Sigmoid colon (tissue), 7 donors: Measurements from ENCODE around the gene KRT82. TPM values are rescaled to one million over a fixed set of nuclear protein-coding genes. Genes with fewer than 3 reads are reported as not detected.

Source experiments
- DNase-seq: peaks from one replicate; pipeline ENCODE4 v3.0.0-alpha.2; 2019
- H3K27ac ChIP-seq, 4 donors: fragments of 200-600 bp; sonication (generic); one replicate each; pipeline ENCODE4 v1.5.1; 2016 to 2019; ENCODE audit warnings: mild to moderate bottlenecking in 1 of 4
- H3K27me3 ChIP-seq, 3 donors: fragments of 200-600 bp; sonication (generic); one replicate each; pipeline ENCODE4 v1.5.1; 2019; ENCODE audit warnings: mild to moderate bottlenecking in 1 of 3
- H3K36me3 ChIP-seq, 4 donors: fragments of 200-600 bp; sonication (generic); one replicate each; pipeline ENCODE4 v1.5.1; 2016 to 2019
- H3K4me1 ChIP-seq, 4 donors: fragments of 200-600 bp; sonication (generic); one replicate each; pipeline ENCODE4 v1.5.1; 2017 to 2019
- H3K4me3 ChIP-seq, 4 donors: fragments of 200-600 bp; sonication (generic); one replicate each; pipeline ENCODE4 v1.5.1; 2017 to 2019; ENCODE audit warnings: mild to moderate bottlenecking in 2 of 4, moderate library complexity in 1 of 4
- H3K9me3 ChIP-seq, 4 donors: fragments of 200-600 bp in 3 of 4; sonication (generic) in 3 of 4; one replicate each; pipeline versions ENCODE4 v1.5.1 to v1.6.1; 2013 to 2019
- CTCF ChIP-seq, 4 experiments: fragments of 450-650 bp in 3 of 4; fragments of 200-600 bp in 1 of 4; IDR thresholded peaks; one replicate each; pipeline ENCODE4 v1.5.1; 2016 to 2019; ENCODE audit warnings: antibody characterized with exemption in 4 of 4, mild to moderate bottlenecking in 3 of 4, moderate library complexity in 2 of 4
- EP300 ChIP-seq, 4 donors: sonication (generic); formaldehyde crosslinking; IDR thresholded peaks; one replicate each; pipeline ENCODE4 v1.6.1; 2017; ENCODE audit warnings: antibody characterized with exemption in 4 of 4
- POLR2A ChIP-seq, 2 donors: fragments of 450-650 bp; IDR thresholded peaks; one replicate each; pipeline ENCODE4 v1.6.1; 2016; ENCODE audit warnings: antibody characterized with exemption in 2 of 2, mild to moderate bottlenecking in 2 of 2, moderate library complexity in 2 of 2
- POLR2AphosphoS5 ChIP-seq, 4 donors: sonication (generic); formaldehyde crosslinking; IDR thresholded peaks; one replicate each; pipeline ENCODE4 v1.6.1; 2017; ENCODE audit warnings: antibody characterized with exemption in 4 of 4
- WGBS, 2 donors: extraction: QIAGEN DNeasy Blood & Tissue Kit; methylation state at CpG; one replicate each; pipeline ENCODE4 v1.1.7; 2013; 5-methylcytosine and 5-hydroxymethylcytosine counted together
- intact Hi-C: fragments of 100-400 bp; cut with DNase I; formaldehyde crosslinking; loops from one replicate; pipeline ENCODE4 v1.15.1; 2023
- polyA plus RNA-seq, 3 donors: library from polyadenylated mRNA; stranded (reverse); fragments of 200-250 nt; gene quantifications; one replicate each; pipeline ENCODE4 v1.2.3, GENCODE V29; 2013
- total RNA-seq, 4 donors: library from RNA; depleted of rRNA; stranded (reverse); fragments of >200 nt; gene quantifications; one replicate each; pipeline ENCODE4 v1.1.0, GENCODE V29; 2016
- donor health status: healthy with polysubstance abuse.
- donor health status: Bipolar disorder and iron deficiency.
- donor health status: healthy.

The KRT82 gene
- total and polyA plus RNA-seq, 7 donors, result 0.03 TPM; not detected in 6

- 51 to 66% methylated on average over 9 of the region's 9 CpGs for WGBS, 2 donors
- H3K9me3 ChIP-seq, result no peaks in the 10 kb centered on the region
- peak; percentile 48 for DNase-seq
- peaks cover 3 to 16% (median 12%) of the 10 kb centered on the region in 4 donors for H3K4me1 ChIP-seq
- no peaks in the 10 kb centered on the region for H3K27me3 ChIP-seq
- intact Hi-C loops, result no loop called here
- no peaks in the 10 kb centered on the region for H3K36me3 ChIP-seq
- TF ChIP-seq EP300 (IDR thresholded peaks at IDR 0.05), result no peak
- H3K27ac ChIP-seq, result no peak overlapping the region
- no peak overlapping the region for H3K4me3 ChIP-seq
Measured at GRCh38 chr12:52389313-52390207, 16.6 kb downstream of the KRT82 start.

GRCh38 chr12:52387859-52388258 is 18.3 kb downstream of the KRT82 start:
- H3K36me3 ChIP-seq, result no peaks in the 10 kb centered on the region
- H3K4me1 ChIP-seq, result peaks cover 3 to 16% (median 12%) of the 10 kb centered on the region in 4 donors
- H3K27ac ChIP-seq, result no peak overlapping the region
- DNase-seq, result peak; percentile 42
- intact Hi-C loops, result no loop called here
- no peaks in the 10 kb centered on the region for H3K27me3 ChIP-seq
- no peak for TF ChIP-seq POLR2AphosphoS5 (IDR thresholded peaks at IDR 0.05)
- TF ChIP-seq POLR2A (IDR thresholded peaks at IDR 0.05), result no peak
- TF ChIP-seq EP300 (IDR thresholded peaks at IDR 0.05), result no peak
- TF ChIP-seq CTCF (IDR thresholded peaks at IDR 0.05), result no peak
- H3K9me3 ChIP-seq, result no peaks in the 10 kb centered on the region
- no peak overlapping the region for H3K4me3 ChIP-seq
- WGBS, 2 donors, result 87 to 94% methylated on average over 2 of the region's 2 CpGs

GRCh38 chr12:52385226-52385702 is 20.9 kb downstream of the KRT82 start, which contains the start of gene KRT84:
KRT84 (minus strand) TSS chr12:52385652; CDS start chr12:52385585, 67 bp downstream.
- H3K4me1 ChIP-seq, result peaks cover 0 to 4% (median 2%) of the 10 kb centered on the region in 4 donors
- no peaks in the 10 kb centered on the region for H3K9me3 ChIP-seq
- H3K36me3 ChIP-seq, result no peaks in the 10 kb centered on the region
- peak; percentile 52 for DNase-seq
- no peaks in the 10 kb centered on the region for H3K27me3 ChIP-seq
- TF ChIP-seq POLR2AphosphoS5 (IDR thresholded peaks at IDR 0.05) (no peak), CTCF (IDR thresholded peaks at IDR 0.05) (no peak), EP300 (IDR thresholded peaks at IDR 0.05) (no peak), POLR2A (IDR thresholded peaks at IDR 0.05) (no peak)
- intact Hi-C loops, result no loop called here
- no peak within 1 kb of the TSS for H3K4me3 ChIP-seq
- no peak within 1 kb of the TSS for H3K27ac ChIP-seq
- 96 to 97% methylated on average over 11 of the region's 11 CpGs for WGBS, 2 donors

GRCh38 chr12:52383331-52383730 is 22.8 kb downstream of the KRT82 start:
- H3K4me1 ChIP-seq, result peaks cover 0 to 4% (median 0%) of the 10 kb centered on the region in 4 donors
- H3K27ac ChIP-seq, result no peak overlapping the region
- H3K27me3 ChIP-seq, result no peaks in the 10 kb centered on the region
- no peak overlapping the region for H3K4me3 ChIP-seq
- TF ChIP-seq CTCF (IDR thresholded peaks at IDR 0.05), result no peak
- no peak for TF ChIP-seq EP300 (IDR thresholded peaks at IDR 0.05)
- TF ChIP-seq POLR2AphosphoS5 (IDR thresholded peaks at IDR 0.05), result no peak
- no peak for TF ChIP-seq POLR2A (IDR thresholded peaks at IDR 0.05)
- no peaks in the 10 kb centered on the region for H3K36me3 ChIP-seq
- intact Hi-C loops, result no loop called here
- 87 to 90% methylated on average over 3 of the region's 3 CpGs for WGBS, 2 donors
- DNase-seq, result no peak
- H3K9me3 ChIP-seq, result no peaks in the 10 kb centered on the region

- TF ChIP-seq POLR2A (IDR thresholded peaks at IDR 0.05), result no peak
- TF ChIP-seq CTCF (IDR thresholded peaks at IDR 0.05), result no peak
- no peak for TF ChIP-seq POLR2AphosphoS5 (IDR thresholded peaks at IDR 0.05)
- H3K27me3 ChIP-seq, result no peaks in the 10 kb centered on the region
- WGBS, 2 donors, result 51 to 82% methylated on average over 2 of the region's 2 CpGs
- no peaks in the 10 kb centered on the region for H3K36me3 ChIP-seq
- DNase-seq, result no peak
- no peaks in the 10 kb centered on the region for H3K9me3 ChIP-seq
- H3K27ac ChIP-seq, result no peak overlapping the region
- peaks cover 0 to 4% (median 0%) of the 10 kb centered on the region in 4 donors for H3K4me1 ChIP-seq
- intact Hi-C loops, result no loop called here
- no peak overlapping the region for H3K4me3 ChIP-seq
Measured at GRCh38 chr12:52382854-52383253, 23.3 kb downstream of the KRT82 start.
